Fibroblast of skin of right quadriceps (primary cell): ENCODE data around the gene PSMG3.

Source experiments
- DNase-seq: peaks from one replicate; pipeline ENCODE4 v3.0.0-alpha.2; 2013

PSMG3 gene

GRCh38 chr7:1578513-1578912 is 8.7 kb upstream of the PSMG3 start:
- DNase-seq = no peak

GRCh38 chr7:1576521-1577253 is 6.9 kb upstream of the PSMG3 start:
- no peak for DNase-seq

- no peak for DNase-seq
Measured at GRCh38 chr7:1575809-1576208, 6.0 kb upstream of the PSMG3 start.

GRCh38 chr7:1572111-1572822 is 2.4 kb upstream of the PSMG3 start:
- no peak for DNase-seq

- no peak for DNase-seq
Measured at GRCh38 chr7:1569440-1569832, 396 bp downstream of the PSMG3 start.

GRCh38 chr7:1569016-1569415 is 816 bp downstream of the PSMG3 start:
- no peak for DNase-seq

- peak; percentile 63 for DNase-seq
Measured at GRCh38 chr7:1567896-1568510, 1.8 kb downstream of the PSMG3 start.

GRCh38 chr7:1567049-1567771 is 2.6 kb downstream of the PSMG3 start:
- DNase-seq = peak; percentile 75

GRCh38 chr7:1566687-1567048 is 3.2 kb downstream of the PSMG3 start:
- DNase-seq = no peak

GRCh38 chr7:1564603-1565022 is 5.2 kb downstream of the PSMG3 start:
- DNase-seq = no peak

- no peak for DNase-seq
Measured at GRCh38 chr7:1563981-1564602, 5.7 kb downstream of the PSMG3 start.

- DNase-seq = peak; percentile 60
Measured at GRCh38 chr7:1562597-1563051, 7.2 kb downstream of the PSMG3 start.

GRCh38 chr7:1562116-1562515 is 7.7 kb downstream of the PSMG3 start:
- peak; percentile 31 for DNase-seq

GRCh38 chr7:1561036-1561940 is 8.5 kb downstream of the PSMG3 start:
- no peak for DNase-seq

- no peak for DNase-seq
Measured at GRCh38 chr7:1560620-1561031, 9.2 kb downstream of the PSMG3 start.

GRCh38 chr7:1559626-1560590 is 9.9 kb downstream of the PSMG3 start:
- DNase-seq = no peak

GRCh38 chr7:1558841-1559625 is 10.8 kb downstream of the PSMG3 start:
- DNase-seq = no peak

- no peak for DNase-seq
Measured at GRCh38 chr7:1558181-1558811, 11.5 kb downstream of the PSMG3 start.

GRCh38 chr7:1557771-1558170 is 12.1 kb downstream of the PSMG3 start:
- no peak for DNase-seq
